T47D (cell line): Measurements from ENCODE around the gene STARD10.

Experiments
- DNase-seq, 2 experiments: peaks; one replicate each; pipeline versions ENCODE4 v3.0.0 to v3.0.0-alpha.2; 2011 to 2012; ENCODE audit warnings: low read depth in 1 of 2, low spot score in 1 of 2
- JUND ChIP-seq: IDR thresholded peaks from 2 replicates; pipeline ENCODE4 v1.6.1; 2012; ENCODE audit warnings: low read depth
- in situ Hi-C: cut with HindIII; loops from 2 replicates; pipeline ENCODE4 v1.10.0; 2016; ENCODE audit warnings: low sequenced_read_pairs, low pct_unique_long_range_greater_than_20kb

Gene STARD10

DNA sequence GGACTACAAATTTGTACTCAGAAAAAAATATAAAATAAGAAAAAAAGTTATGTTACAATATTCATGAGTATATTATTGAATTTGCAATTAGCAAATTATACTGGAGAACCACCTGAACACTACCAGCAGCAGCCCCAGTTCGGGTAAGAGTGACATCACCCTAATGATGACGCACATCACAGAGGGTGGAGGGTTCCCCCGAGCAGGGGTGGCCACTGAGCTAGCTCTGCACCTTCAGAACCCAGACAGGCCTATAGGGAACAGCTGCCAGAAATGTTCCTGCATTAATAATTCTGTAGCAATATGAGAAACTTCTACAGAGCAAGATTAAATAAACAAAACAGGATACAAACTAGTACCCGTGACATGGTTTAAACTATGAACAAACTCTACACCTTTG lies 24.2 kb downstream of the STARD10 start:
- no peak for TF ChIP-seq JUND
- in situ Hi-C loops: no loop called here
- DNase-seq: no peak

DNA sequence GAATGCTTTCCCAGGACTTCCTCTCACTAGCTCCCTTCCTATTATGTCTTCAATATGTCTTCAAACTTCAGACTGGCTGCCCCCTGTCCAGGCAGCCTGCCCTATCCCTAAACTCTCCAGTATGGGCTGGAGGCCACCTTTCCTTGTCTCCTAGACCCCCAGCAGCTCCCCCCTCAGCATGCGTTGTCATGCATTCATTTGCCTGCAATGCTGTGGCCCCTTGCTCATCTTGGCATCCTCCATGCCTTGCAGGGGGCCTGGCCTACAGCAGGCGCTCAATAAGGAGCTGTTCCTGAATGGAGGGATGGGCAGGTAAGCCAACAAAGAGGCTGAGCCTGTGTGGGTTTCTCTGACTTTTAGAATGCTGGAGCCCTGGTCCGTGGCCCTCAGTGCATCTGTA lies 25.3 kb downstream of the STARD10 start:
- in situ Hi-C loops: no loop called here
- no peak for DNase-seq
- TF ChIP-seq JUND: no peak

DNA sequence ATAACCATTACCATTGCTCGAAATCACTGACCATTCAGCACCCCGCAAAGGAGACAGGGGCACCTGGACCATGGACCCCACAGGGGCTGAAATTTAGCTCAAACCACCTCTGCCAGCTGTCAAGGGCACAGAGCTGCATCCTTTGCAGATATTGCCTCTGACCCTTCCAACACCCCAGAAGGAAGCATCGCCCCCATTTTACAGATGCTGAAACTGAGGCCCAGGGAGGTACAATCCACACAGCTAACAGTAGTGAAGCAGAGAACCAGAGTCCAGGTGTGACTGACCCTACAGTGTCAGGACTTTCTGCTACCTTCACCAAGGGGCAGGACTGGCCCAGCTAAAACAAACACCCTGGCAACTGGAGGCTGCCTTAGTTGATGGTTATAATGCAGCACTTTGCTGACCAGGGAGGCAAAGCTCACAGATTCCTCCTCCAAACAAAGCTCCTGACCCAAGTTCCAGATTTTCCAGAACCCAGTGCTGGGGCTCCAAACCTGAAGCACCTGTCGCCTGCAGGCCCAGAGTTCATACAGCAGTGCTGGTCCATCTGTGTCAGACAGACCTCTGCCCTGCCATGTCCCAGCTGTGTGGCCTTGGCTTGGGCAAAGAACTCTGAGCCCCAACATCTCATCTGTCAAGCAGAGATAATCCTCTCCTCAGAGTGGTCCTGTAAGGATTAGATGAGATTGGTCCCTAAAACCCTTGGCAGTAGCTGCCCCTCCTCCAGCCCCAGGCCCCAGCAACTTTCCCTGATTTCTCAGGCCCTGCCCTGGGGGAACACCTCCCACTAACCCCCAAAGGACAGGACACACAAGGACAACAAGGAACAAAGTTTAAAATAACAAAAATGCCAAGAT lies 26.4 kb downstream of the STARD10 start:
- no peak for DNase-seq
- no peak for TF ChIP-seq JUND
- in situ Hi-C loops: no loop called here

DNA sequence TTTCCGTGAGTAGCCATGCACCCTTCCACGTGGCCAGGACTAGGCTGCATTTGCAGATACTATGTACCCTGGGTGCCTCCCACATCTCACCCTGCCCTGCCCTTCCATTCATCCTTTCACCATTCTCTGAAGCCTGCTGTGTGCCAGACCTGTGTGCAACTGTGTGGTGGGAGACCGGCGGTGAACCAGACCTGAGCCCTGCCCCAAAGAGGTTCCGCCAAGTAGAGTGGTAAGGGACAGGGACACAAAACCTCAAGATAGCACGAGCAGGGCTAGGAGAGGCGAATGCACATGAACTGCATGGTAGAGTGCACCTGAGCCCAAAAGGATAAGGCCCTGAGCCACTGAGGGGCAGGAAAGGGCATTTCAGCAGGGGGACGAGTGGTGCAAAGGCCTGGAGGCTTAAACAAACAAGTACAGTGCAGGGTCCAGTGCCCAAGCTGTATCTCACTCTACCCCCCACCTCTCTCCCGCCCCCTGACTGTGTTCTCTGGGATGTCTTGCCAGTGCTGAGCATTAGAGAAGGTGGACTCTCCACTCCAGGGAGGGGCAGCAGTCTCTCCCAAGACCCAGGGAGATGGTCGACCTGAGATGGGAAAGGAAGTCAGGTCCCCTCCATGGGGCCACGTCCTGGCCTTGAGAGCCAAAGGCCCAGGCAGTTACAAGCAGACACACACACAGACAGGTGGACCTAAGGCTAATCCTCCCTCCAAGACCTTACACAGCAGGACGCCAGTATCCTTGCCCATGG lies 27.5 kb downstream of the STARD10 start:
- in situ Hi-C loops: no loop called here
- no peak for TF ChIP-seq JUND
- no peak for DNase-seq

DNA sequence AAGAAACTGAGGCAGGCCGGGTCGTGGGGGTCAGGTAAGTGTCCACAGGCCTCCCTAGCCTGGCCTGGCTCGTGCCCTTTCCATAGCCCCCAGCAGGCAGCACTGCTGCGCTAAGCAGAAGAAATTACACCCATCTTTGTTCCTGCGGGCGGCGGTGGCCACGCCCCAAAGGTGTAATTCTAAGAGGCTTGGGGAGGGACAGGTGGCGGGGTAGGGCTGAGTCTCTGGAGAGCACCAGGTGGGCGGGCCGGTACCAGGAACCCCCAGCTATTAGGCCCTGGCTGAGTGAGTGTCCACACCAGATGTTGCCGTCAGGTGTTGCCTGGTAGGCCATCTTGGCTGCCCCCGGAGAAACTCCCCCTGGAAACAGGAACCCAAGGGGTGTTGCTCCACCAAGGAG lies 29.3 kb downstream of the STARD10 start:
- TF ChIP-seq JUND: no peak
- no peak for DNase-seq
- in situ Hi-C loops: no loop called here

DNA sequence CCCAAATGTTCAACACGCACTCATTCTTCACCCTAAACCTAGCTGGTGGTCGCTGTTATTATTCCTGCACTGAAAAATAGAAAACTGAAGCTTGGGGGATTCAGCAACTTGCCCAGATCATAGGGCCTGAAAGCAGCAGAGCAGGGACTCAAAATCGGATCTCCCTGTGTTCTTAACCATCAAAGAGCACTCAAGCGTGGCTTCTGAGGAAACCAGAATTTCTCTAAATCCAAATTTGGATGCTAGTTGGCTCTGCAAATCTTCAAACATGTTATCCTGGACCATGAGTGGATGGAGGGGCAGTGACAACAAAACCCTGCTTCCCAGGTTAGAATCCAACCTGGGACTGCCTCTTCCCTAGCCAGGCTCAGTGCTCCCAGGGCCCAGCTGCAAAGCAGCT lies 30.0 kb downstream of the STARD10 start:
- TF ChIP-seq JUND: no peak
- in situ Hi-C loops: no loop called here
- no peak for DNase-seq

DNA sequence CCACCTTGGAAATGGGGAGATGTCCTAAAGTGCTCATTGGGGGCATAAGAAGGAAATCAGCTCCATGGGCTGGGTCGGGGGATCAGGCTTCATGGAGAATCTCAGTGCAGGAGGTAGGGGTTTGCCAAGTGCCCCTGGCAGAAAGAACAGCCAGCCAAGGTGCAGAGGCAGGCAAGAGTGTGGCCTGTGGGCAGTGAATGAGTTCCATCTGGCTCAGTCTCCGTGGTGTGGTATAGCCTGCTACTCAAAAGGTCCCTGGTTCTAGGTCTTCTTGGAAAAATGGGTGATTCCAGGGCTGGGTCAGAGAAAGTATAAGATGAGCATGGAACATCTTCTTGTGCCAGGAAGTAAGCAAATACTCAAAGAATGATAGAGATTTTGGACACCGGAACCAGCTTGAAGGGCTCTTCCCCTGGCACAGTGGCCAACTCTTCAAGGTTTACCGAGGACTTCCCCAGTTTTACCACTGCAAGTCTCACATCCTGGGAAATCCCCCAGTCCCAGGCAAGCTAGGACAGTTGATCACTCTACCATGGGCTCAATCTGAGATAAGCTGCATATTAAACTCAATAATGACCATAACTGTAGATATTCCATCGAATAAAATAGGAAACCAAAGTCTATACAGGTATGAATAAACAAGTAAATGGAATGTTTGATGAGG lies 31.1 kb downstream of the STARD10 start:
- DNase-seq: no peak
- in situ Hi-C loops: no loop called here
- no peak for TF ChIP-seq JUND

DNA sequence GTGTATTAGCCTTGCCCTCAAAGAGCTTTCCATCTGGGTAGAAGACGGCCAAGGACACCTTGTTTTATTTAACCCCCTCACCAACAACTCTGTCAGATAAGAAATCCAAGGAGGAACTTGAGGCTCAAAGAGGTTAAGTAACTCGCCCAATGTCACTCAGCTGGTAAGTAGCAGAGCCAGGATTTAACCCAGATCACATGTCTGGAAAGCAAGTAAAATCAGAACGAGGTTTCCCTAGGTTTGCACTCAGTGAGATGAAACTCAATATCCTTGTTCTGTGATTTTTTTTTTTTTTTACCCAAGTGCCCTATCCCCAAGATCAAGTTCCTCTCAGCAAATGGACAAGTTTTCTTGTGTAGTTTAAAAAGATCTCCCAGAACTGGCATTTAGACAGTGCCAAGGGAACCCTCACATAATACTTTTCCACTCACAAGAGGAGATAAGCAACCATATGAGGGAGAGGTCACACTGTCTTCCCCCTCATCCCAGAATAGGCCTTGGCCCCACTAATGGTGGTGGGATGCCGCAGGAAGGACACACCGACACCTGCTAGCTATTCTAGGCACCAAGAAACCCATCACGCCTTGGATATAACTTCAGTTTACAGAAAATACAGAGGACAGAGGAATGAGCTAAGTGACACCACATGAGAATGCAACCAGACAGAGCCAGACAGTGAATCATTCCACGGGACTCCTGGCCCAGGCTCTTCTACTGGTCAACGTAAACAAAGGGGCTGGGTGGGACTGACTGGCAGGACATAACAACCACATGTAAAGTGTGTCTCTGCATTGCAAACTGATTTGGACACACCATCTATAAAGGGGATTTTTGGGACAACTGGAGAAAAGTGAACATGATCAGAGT lies 33.1 kb downstream of the STARD10 start:
- in situ Hi-C loops: no loop called here
- no peak for TF ChIP-seq JUND
- DNase-seq: no peak

DNA sequence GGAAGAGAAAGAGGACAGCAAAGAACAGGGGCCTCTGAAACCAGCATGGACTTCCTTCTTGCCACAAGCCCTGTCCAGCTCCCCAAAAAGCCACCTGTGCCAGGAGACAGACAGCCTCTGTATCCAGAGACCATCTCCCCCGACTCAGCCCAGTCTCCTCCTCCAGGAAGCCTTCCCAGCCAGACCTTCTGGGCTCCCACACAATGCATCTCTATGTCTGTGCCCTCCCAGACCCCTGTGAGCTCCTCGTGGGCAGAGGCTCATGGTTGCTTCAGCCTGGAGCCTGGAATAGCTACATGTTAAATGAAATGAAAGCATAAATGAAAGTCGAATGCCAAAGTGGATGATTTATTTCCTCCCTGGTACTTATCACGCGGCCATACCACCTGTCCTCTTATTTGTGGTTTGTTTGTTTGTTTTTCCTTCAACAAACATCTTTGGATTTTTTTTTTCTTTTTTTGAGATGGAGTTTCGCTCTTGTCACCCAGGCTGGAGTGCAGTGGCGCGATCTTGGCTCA lies 34.3 kb downstream of the STARD10 start:
- no peak for DNase-seq
- TF ChIP-seq JUND: no peak
- in situ Hi-C loops: no loop called here

DNA sequence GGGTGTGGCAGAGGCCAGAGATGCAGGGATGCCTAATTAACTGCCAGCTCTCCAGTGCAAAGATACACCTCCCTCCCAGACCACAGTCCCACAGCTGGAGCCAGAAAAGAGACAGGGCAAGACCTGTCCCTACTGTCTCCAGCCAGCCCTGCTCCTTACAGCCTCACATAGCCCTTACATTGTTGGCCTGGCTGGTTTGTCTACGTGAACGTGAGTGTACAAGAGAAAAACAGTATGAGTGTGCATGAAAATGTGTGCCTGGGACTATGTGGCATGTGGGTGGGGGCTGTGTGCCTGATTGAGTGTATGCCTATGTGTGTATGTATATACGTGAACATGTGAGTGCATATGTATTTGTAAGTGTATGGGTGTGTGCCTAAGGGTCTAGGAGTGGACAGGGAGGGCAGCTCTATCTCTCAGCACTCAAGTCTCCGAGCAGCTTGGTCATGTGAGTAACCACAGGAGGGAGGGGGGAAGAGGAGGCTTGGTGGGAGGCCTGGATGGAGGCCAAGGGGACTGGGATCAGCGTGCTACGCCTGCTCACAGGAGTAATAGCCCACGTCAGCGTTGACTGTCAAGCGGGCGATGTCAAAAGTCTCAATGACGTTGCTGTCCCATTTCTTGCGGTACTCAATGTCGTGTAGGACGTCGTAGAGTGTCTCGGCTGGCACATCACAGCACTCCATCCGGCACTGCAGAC lies 35.0 kb downstream of the STARD10 start:
- no peak for DNase-seq
- in situ Hi-C loops: no loop called here
- no peak for TF ChIP-seq JUND

DNA sequence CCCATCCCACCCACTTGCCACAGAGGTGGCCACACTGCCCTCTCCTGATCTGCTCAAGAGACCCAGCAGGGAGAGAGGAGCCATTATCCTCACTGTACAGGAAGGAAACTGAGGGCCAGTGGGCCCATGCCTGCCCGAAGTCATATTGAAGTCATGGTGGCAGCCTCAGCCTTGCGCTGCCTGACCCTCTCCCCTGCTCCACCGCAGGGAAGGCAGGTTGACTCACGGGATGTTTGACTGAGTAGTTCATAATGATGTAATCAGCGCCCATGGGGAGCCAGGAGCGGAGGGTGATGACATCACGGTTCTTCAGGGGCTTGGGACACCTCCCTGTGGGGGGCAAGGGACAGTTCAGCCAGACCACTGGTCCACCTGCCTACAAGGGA lies 35.5 kb downstream of the STARD10 start:
- in situ Hi-C loops: no loop called here
- TF ChIP-seq JUND: no peak
- no peak for DNase-seq
